LNCAP (cell line): Measurements from ENCODE around the gene ITGA3.

Source experiments
- CTCF ChIP-seq: fragments of 450-650 bp; IDR thresholded peaks from 2 replicates; pipeline ENCODE4 v1.5.1; 2017; ENCODE audit warnings: mild to moderate bottlenecking

Gene ITGA3

GRCh38 chr17:50055426-50056216, at the start of gene ITGA3:
TSS of gene ITGA3 (plus strand) at chr17:50056110. CDS start at chr17:50056440, 330 bp downstream.
- no peak for TF ChIP-seq CTCF

- no peak for TF ChIP-seq CTCF
These were observed 46.6 kb upstream of the ITGA3 start for GRCh38 chr17:50009282-50009681.

- no peak for TF ChIP-seq CTCF
These were observed 42.8 kb upstream of the ITGA3 start for GRCh38 chr17:50013079-50013478.

GRCh38 chr17:50014471-50015088, 41.3 kb upstream of the ITGA3 start:
- TF ChIP-seq CTCF, result no peak

- no peak for TF ChIP-seq CTCF
These were observed 40.8 kb upstream of the ITGA3 start for GRCh38 chr17:50015146-50015545.

GRCh38 chr17:50018909-50019308, 37.0 kb upstream of the ITGA3 start:
- TF ChIP-seq CTCF, result no peak

GRCh38 chr17:50020841-50021599, 34.9 kb upstream of the ITGA3 start:
- no peak for TF ChIP-seq CTCF
